AG04450 (cell line): ENCODE data around the gene PPP4R1. TPM values are rescaled to one million over a fixed set of nuclear protein-coding genes. Genes with fewer than 3 reads are reported as not detected.

Source experiments
- CTCF ChIA-PET: fragments of 300-600, 350-600 bp; formaldehyde crosslinking; extraction: SDS; loops from one replicate; lab custom pipeline; 2022; ENCODE audit warnings: antibody characterized with exemption, inconsistent platforms; lab: Charles Lee
- POLR2A ChIA-PET: fragments of 350-600 bp; formaldehyde crosslinking; extraction: SDS; loops from one replicate; lab custom pipeline; 2021; ENCODE audit warnings: antibody characterized with exemption, inconsistent platforms; lab: Yijun Ruan, JAX
- DNase-seq: peaks from one replicate; pipeline ENCODE4 v3.0.0-alpha.2; 2011; ENCODE audit warnings: low read depth, low spot score
- H3K27ac ChIP-seq: one replicate; pipeline ENCODE4 v1.5.1; 2012; ENCODE audit warnings: low read depth, low read length, control low read depth
- H3K27me3 ChIP-seq: one replicate; pipeline ENCODE4 v1.6.0; 2012; ENCODE audit warnings: low read length; ENCODE audit not compliant: control insufficient read depth, insufficient read depth
- H3K4me3 ChIP-seq: 2 replicates; pipeline ENCODE4 v1.5.1; 2011; ENCODE audit warnings: mild to moderate bottlenecking, low read depth, low read length, control low read depth
- H3K9me3 ChIP-seq: 2 replicates; pipeline ENCODE4 v1.5.1; 2012; ENCODE audit warnings: low read length; ENCODE audit not compliant: control insufficient read depth, insufficient read depth
- polyA plus RNA-seq: library from polyadenylated mRNA; depleted of rRNA; stranded (reverse); fragments of >200 nt; gene quantifications from 2 replicates; pipeline ENCODE4 v1.2.3, GENCODE V29; 2011
- TF ChIP-seq, protein P1 (sequence below): IDR thresholded peaks from 2 replicates; pipeline ENCODE4 v1.5.1; 2011; ENCODE audit warnings: low read depth, low read length, control low read depth, inconsistent platforms

Gene PPP4R1
- polyA plus RNA-seq, 1 experiment, result 101 TPM

DNA sequence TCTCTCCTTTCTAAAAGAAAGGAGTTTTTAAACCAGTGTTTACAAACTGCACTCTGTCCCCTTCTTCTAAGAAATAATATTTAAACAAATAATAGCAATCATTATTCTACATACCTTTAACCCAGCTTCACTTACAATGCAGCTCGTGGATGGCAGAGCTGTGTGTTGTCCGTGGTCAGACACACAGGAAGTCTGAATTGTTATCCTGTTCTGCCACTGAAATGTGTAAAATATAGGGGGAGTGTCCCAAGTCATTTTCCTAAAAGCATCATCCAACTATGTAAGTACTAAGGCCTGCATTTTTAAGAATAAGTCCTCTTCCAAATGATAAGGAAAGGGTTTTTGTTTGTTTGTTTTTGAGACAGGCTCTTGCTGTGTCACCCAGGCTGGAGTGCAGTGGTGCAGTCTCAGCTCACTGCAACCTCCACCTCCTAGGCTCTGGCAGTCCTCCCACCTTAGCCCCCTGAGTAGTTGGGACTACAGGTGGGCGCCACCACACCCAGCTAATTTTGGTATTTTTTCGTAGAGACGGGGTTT is 2.7 kb upstream of the PPP4R1 start:
- no peak for DNase-seq
- TF ChIP-seq, protein P1, sequence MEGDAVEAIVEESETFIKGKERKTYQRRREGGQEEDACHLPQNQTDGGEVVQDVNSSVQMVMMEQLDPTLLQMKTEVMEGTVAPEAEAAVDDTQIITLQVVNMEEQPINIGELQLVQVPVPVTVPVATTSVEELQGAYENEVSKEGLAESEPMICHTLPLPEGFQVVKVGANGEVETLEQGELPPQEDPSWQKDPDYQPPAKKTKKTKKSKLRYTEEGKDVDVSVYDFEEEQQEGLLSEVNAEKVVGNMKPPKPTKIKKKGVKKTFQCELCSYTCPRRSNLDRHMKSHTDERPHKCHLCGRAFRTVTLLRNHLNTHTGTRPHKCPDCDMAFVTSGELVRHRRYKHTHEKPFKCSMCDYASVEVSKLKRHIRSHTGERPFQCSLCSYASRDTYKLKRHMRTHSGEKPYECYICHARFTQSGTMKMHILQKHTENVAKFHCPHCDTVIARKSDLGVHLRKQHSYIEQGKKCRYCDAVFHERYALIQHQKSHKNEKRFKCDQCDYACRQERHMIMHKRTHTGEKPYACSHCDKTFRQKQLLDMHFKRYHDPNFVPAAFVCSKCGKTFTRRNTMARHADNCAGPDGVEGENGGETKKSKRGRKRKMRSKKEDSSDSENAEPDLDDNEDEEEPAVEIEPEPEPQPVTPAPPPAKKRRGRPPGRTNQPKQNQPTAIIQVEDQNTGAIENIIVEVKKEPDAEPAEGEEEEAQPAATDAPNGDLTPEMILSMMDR, result no peak
- H3K4me3 ChIP-seq, result no peak overlapping the region
- H3K27me3 ChIP-seq, result no peaks in the 10 kb centered on the region
- ChIA-PET CTCF (no interaction called here), POLR2A (no interaction called here)
- no peaks in the 10 kb centered on the region; the same call in 1 of the 2 replicates for H3K9me3 ChIP-seq
- no peak overlapping the region for H3K27ac ChIP-seq

DNA sequence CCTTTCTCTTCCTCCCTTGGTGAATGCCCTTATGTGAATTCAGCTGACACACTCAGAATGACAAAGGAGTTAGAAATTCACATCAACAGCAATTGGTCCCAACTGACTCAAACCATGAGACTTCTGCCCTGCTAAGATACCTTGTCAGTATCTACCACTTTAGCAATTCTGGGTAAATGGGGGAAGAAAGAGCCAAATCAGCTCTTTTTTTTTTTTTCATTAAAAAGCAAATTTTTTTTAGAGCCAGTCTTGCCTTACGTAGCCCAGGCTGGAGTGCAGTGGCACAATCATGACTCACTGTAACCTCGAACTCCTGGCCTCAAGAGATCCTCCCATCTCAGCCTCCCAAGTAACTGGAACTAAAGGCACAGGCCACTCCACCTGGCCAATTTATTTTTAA is 1.7 kb upstream of the PPP4R1 start:
- no peak overlapping the region for H3K4me3 ChIP-seq
- ChIA-PET POLR2A (interaction anchor here (0.7 to 1.6 kb wide), 3 partner anchors 34 to 297 kb away, joined by 3 to 5 read pairs (median 3); partner anchors contain the start of gene VAPA), CTCF (interaction anchor here (0.9 to 1.3 kb wide), 3 partner anchors 45 to 335 kb away, joined by 3 to 5 read pairs (median 3); no protein-coding TSS in a partner anchor)
- no peak overlapping the region for H3K27ac ChIP-seq
- no peaks in the 10 kb centered on the region; the same call in 1 of the 2 replicates for H3K9me3 ChIP-seq
- no peaks in the 10 kb centered on the region for H3K27me3 ChIP-seq
- DNase-seq, result no peak
- TF ChIP-seq, protein P1, result no peak

DNA sequence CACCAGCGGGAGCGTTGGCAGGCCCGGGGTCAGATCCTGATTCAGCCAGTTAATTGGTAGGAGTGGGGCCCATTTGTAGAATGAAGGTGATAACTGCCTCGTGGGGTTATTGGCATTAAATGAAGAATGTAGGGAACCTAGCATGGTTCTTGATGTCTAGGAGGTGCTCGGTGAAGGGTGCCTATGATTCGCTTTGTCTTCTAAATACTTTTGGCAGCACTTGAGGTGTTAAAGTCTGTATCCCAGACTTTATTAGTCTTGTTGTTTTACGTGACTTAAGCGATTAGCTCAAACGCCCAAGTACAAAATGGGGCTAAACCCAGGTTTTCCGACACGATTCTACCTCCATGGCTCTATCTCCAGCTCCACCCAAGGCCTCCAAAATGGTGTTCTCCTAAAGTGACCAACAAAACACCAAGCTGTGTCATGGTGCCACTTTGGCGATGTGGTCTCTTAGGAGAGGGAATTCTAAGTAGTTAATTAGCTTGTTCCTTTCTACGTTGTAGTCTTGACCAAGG is 980 bp upstream of the PPP4R1 start:
- H3K27me3 ChIP-seq, result no peaks in the 10 kb centered on the region
- POLR2A ChIA-PET, result interaction anchor here (1.2 to 1.6 kb wide), 2 partner anchors 35 to 298 kb away, joined by 3 to 5 read pairs; partner anchors contain the start of gene VAPA
- no peak for DNase-seq
- CTCF ChIA-PET, result interaction anchor here (0.9 to 1.3 kb wide), 3 partner anchors 46 to 336 kb away, joined by 3 to 5 read pairs (median 3); no protein-coding TSS in a partner anchor
- peak overlapping the region; percentile 60 for H3K4me3 ChIP-seq
- no peaks in the 10 kb centered on the region; the same call in 1 of the 2 replicates for H3K9me3 ChIP-seq
- H3K27ac ChIP-seq, result peak overlapping the region; percentile 73
- TF ChIP-seq, protein P1, result no peak

DNA sequence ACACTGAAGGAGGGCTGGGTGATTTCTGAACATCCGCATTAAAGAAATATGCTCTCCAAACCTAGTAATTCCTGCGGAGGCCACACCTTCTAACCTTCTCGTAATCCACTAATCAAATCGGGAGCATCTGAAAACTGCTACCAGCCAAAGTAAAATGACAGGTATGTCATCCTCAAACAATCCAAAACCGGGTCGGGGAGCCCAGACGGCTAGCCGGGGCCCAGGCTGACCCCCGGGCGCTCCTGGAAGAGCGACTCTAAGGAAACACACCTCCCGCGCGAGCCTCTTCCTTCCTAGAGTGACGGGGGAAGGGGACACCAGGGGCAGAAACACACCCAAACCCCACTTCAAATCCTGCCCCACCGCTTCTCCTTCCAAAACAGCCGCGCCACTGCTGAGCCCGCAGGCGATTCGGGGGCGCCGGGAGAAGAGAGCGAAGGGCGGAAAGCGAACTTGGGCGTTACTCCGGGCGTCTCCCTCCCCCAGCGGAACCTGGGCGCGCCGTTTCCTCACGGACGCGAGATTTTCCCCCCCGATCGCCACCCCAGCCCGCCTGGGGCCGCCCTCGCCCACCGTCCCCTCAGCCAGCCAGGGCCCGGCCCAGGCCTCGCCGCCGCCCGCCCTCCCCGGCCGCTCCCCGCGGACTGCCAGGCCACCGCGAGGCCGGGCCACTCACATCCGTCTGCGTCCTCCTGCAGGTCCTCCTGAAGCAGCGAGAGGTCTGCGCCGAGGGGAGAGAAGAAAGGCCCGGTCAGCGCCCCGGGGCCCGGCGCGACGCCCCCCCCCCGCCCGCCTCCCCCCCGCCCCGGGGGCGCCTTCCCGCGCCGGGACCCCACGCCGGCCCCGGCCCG is 584 bp downstream of the PPP4R1 start:
- no peak for DNase-seq
- Histone ChIP-seq H3K4me3 (peak overlapping the region; percentile 79), H3K27ac (peak overlapping the region; percentile 87), H3K27me3 (no peaks in the 10 kb centered on the region), H3K9me3 (no peaks in the 10 kb centered on the region; the same call in 1 of the 2 replicates)
- CTCF ChIA-PET, result interaction anchor here (1.2 kb wide), 1 partner anchor 13 kb away, joined by 8 read pairs; no protein-coding TSS in a partner anchor
- POLR2A ChIA-PET, result no interaction called here
- TF ChIP-seq, protein P1, result no peak
